C4-2B (cell line): ENCODE measurements around the gene SGPP2.

Source experiments
- H3K27ac ChIP-seq: fragments of 450-650 bp; 2 replicates; pipeline ENCODE4 v1.5.1; 2017
- ZFX ChIP-seq: fragments of 450-650 bp; IDR thresholded peaks from 2 replicates; pipeline ENCODE4 v1.6.1; 2017
- TF ChIP-seq, protein P1 (sequence below): fragments of 450-650 bp; conservative IDR thresholded peaks from 2 replicates; pipeline ENCODE4 v1.5.1; 2017; ENCODE audit warnings: mild to moderate bottlenecking

SGPP2 gene, protein sequence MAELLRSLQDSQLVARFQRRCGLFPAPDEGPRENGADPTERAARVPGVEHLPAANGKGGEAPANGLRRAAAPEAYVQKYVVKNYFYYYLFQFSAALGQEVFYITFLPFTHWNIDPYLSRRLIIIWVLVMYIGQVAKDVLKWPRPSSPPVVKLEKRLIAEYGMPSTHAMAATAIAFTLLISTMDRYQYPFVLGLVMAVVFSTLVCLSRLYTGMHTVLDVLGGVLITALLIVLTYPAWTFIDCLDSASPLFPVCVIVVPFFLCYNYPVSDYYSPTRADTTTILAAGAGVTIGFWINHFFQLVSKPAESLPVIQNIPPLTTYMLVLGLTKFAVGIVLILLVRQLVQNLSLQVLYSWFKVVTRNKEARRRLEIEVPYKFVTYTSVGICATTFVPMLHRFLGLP

DNA sequence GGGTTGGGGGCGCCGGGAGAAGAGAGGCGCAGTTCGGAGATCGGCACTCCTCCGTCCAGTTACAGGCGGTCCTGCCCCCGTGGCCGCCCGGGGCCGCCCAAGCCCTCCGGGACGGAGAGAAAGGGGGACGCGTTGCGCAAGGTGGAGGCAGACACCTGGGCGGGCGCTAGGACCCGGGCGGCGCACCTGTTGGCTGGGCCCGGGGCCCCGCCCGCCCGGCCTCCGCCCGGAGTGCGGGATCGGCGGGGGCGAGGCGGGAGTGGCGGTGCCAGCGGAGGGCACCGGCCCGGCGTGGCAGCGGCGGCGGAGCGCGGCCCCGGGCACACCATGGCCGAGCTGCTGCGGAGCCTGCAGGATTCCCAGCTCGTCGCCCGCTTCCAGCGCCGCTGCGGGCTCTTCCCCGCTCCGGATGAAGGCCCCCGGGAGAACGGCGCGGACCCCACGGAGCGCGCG, at the start of gene SGPP2:
TSS of gene SGPP2 (plus strand) at position 268 of the 453 bp plus-strand sequence. CDS start at position 328, 60 bp downstream.
- no peak within 1 kb of the TSS for H3K27ac ChIP-seq
- TF ChIP-seq ZFX, result no peak
- TF ChIP-seq, protein P1, sequence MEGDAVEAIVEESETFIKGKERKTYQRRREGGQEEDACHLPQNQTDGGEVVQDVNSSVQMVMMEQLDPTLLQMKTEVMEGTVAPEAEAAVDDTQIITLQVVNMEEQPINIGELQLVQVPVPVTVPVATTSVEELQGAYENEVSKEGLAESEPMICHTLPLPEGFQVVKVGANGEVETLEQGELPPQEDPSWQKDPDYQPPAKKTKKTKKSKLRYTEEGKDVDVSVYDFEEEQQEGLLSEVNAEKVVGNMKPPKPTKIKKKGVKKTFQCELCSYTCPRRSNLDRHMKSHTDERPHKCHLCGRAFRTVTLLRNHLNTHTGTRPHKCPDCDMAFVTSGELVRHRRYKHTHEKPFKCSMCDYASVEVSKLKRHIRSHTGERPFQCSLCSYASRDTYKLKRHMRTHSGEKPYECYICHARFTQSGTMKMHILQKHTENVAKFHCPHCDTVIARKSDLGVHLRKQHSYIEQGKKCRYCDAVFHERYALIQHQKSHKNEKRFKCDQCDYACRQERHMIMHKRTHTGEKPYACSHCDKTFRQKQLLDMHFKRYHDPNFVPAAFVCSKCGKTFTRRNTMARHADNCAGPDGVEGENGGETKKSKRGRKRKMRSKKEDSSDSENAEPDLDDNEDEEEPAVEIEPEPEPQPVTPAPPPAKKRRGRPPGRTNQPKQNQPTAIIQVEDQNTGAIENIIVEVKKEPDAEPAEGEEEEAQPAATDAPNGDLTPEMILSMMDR, result no peak

DNA sequence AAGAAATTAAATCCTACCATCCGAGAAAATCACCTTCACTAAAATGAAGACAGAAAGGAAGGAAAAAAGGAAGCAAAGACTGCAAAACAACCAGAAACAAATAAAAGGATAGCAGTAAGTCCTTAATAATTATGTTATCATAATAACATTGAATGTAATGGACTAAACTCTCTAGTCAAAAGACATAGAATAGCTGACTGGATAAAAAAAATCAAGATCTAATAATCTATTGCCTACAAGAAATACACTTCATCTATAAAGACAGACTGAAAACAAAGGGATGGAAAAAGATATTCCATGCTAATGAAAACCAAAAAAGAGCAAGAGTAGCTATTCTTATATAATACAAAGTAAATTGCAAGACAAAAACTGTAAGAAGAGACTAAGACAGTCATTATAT, 48.5 kb upstream of the SGPP2 start:
- no peak overlapping the region for H3K27ac ChIP-seq
- no peak for TF ChIP-seq ZFX

DNA sequence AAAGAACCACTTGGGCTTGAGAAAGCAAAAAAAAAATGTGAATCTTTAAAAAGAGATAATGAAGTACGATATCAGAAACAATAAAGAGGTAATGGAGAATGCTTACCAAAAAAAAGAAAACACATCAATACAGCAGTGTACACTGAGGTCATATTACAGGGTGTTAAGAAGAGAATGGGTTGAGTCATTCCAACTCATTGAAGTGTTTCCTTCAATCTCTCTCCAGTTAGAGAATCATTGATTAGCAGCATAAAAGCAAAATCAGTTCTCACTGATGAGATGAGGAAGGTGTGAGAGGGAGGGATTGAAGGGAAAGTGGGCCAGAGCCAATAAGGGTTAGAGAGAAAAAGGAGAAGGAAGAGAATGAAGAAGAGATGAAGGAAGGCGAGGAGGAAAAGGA, 43.9 kb upstream of the SGPP2 start:
- no peak for TF ChIP-seq ZFX
- TF ChIP-seq, protein P1, result no peak
- H3K27ac ChIP-seq, result no peak overlapping the region

DNA sequence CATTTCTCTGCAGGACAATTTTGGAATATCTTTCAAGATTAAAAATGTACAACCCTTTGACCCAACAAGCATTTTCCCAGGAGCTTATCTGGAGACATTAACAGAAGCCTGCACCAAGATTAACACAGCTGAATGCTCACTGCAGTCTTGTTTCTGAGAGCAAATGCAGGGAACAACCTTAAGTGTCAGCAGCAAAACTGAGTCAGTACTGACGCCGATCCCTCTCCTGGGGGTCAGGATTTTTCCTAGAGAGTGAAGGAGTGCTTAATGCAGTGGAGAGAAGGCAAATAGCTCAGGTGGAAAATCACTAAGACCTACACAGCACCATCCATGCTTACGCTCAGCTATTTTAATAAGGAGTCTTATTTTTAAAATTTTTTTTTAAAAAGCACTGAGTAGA, 42.8 kb upstream of the SGPP2 start:
- no peak for TF ChIP-seq ZFX
- TF ChIP-seq, protein P1, result no peak

DNA sequence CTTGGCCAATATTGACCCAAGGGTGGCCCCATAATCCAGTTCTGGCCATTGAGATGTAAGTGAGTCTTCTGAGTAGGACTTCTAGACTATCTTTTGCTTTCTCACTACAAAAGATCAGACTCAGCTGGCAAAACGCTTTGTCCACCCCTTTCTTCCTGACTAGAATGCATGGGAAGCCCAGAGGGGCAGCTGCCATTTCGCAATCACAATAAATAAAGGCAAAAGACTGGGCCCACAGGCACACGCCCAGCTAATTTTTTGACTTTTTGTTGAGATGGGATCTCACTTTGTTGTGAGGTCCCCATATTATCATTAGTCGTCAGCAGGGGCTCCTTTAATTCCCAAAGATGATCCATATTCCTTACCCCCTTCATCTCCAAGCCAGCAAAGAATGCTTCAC, 41.1 kb upstream of the SGPP2 start:
- TF ChIP-seq ZFX, result no peak
- TF ChIP-seq, protein P1, result no peak
- no peak overlapping the region for H3K27ac ChIP-seq

More for the DNA sequence above, 42.8 kb upstream of the SGPP2 start:
- no peak overlapping the region for H3K27ac ChIP-seq

DNA sequence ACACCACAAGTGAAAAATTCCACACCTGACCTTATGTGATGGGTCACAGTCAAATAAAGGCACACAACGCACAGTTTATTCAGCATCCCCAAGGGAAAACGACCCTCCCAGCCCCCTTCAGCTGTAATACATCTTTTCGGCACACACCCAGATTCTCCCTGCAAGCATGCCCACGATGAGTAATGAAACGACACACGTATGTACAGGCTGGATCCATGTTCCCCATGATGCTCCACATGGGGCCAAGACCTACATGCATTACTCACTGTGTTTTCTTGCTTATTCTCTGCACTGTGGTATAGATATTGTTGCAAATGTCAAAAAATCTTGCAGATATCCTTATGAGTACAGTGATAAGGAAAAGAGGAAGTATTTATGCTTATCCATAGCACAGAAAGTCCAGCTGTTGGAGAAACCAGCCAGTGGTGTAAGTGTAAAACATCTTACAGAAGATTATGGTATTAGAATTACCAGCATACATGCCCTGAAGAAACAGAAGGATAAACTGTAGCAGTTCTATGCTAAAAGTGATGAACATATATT, 32.5 kb upstream of the SGPP2 start:
- TF ChIP-seq, protein P1, result no peak
- no peak for TF ChIP-seq ZFX
- H3K27ac ChIP-seq, result no peak overlapping the region

DNA sequence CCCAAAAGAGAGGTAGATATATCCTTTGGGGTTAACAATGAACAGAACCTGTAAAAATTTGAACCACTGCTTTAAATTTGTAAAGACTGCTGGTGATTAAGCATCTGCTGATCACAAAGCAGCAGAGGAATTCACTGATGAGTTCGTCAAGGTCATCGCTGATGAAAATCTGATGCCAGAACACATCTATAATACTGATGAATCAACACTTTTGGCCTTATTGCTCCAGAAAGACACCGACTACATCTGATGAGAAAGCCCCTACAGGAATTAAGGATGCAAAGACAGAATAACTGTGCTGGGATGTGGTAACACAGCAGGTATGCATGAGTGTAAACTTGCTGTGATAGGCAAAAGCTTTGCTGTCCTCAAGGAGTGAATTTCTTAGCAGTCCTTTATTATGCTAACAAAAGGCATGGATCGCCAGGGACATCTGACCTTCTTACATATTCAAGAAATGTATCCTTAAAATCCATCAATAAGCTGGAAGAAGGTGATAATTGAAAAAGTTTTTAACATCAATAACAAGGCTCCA, 30.5 kb upstream of the SGPP2 start:
- TF ChIP-seq ZFX, result no peak
- TF ChIP-seq, protein P1, result no peak
- H3K27ac ChIP-seq, result no peak overlapping the region
